HEK293 (cell line): Measurements from ENCODE around the gene MLX.

Experiments used
- CTCF ChIA-PET: fragments of 350-600 bp; formaldehyde crosslinking; extraction: SDS; loops from one replicate; lab custom pipeline; 2021; ENCODE audit warnings: antibody characterized with exemption; lab: Yijun Ruan, JAX
- POLR2A ChIA-PET: fragments of 300-600 bp; formaldehyde crosslinking; extraction: SDS; loops from one replicate; lab custom pipeline; 2020; ENCODE audit warnings: antibody characterized with exemption, inconsistent platforms; lab: Yijun Ruan, JAX
- H3K27ac ChIP-seq: fragments of 200-500 bp; sonication (Bioruptor generic); 2 replicates; pipeline ENCODE4 v1.5.1; 2014; ENCODE audit warnings: low read depth, low read length, control low read depth, inconsistent platforms; ENCODE audit errors: extremely low read depth
- H3K36me3 ChIP-seq, 2 experiments: fragments of 200-500 bp in 1 of 2; sonication (Bioruptor generic) in 1 of 2; 1 replicate in 1 of 2; 2 replicates in 1 of 2; pipeline ENCODE4 v1.5.1; 2014 to 2017; ENCODE audit warnings: inconsistent platforms in 2 of 2, low read length in 2 of 2; ENCODE audit not compliant: control insufficient read depth in 2 of 2, insufficient read depth in 1 of 2
- H3K4me1 ChIP-seq: fragments of 200-500 bp; sonication (Bioruptor generic); 2 replicates; pipeline ENCODE4 v1.5.1; 2014; ENCODE audit warnings: mild to moderate bottlenecking, low read length, inconsistent platforms; ENCODE audit not compliant: control insufficient read depth, insufficient read depth
- H3K4me3 ChIP-seq: 2 replicates; pipeline ENCODE4 v1.5.1; 2011; ENCODE audit warnings: low read depth, mild to moderate bottlenecking, control low read depth, low read length, moderate library complexity
- H3K9me3 ChIP-seq: fragments of 200-500 bp; sonication (Bioruptor generic); 2 replicates; pipeline ENCODE4 v1.5.1; 2014; ENCODE audit warnings: low read depth, low read length, inconsistent platforms; ENCODE audit not compliant: control insufficient read depth, insufficient read depth
- GLI4 ChIP-seq: fragments of 450-650 bp; formaldehyde crosslinking; IDR thresholded peaks from 2 replicates; pipeline ENCODE4 v1.5.1; 2016; ENCODE audit warnings: missing biosample characterization, missing genetic modification characterization
- MZF1 ChIP-seq: fragments of 450-650 bp; formaldehyde crosslinking; IDR thresholded peaks from 2 replicates; pipeline ENCODE4 v1.5.1; 2017; ENCODE audit warnings: missing biosample characterization, missing genetic modification characterization, borderline replicate concordance
- PRDM1 ChIP-seq: fragments of 450-650 bp; formaldehyde crosslinking; IDR thresholded peaks from 2 replicates; pipeline ENCODE4; 2016; ENCODE audit warnings: missing biosample characterization, missing genetic modification characterization
- PRDM6 ChIP-seq: fragments of 450-650 bp; formaldehyde crosslinking; IDR thresholded peaks from 2 replicates; pipeline ENCODE4 v1.5.1; 2017; ENCODE audit warnings: missing biosample characterization, missing genetic modification characterization
- TCF7L2 ChIP-seq: IDR thresholded peaks from 2 replicates; pipeline ENCODE4 v1.6.1; 2011; ENCODE audit warnings: low read depth, mild to moderate bottlenecking, inconsistent platforms, low read length, moderate library complexity, borderline replicate concordance
- WT1 ChIP-seq: fragments of 450-650 bp; formaldehyde crosslinking; IDR thresholded peaks from 2 replicates; pipeline ENCODE4 v1.5.1; 2016; ENCODE audit warnings: missing biosample characterization, missing genetic modification characterization
- ZBTB1 ChIP-seq: fragments of 450-650 bp; formaldehyde crosslinking; IDR thresholded peaks from 2 replicates; pipeline ENCODE4 v1.5.1; 2016; ENCODE audit warnings: missing biosample characterization, missing genetic modification characterization
- ZNF140 ChIP-seq: fragments of 450-650 bp; formaldehyde crosslinking; IDR thresholded peaks from 2 replicates; pipeline ENCODE4 v1.5.1; 2016; ENCODE audit warnings: missing biosample characterization, missing genetic modification characterization
- ZNF2 ChIP-seq: fragments of 450-650 bp; formaldehyde crosslinking; IDR thresholded peaks from 2 replicates; pipeline ENCODE4 v1.5.1; 2016; ENCODE audit warnings: missing biosample characterization, missing genetic modification characterization
- ZNF280D ChIP-seq: fragments of 450-650 bp; formaldehyde crosslinking; IDR thresholded peaks from 2 replicates; pipeline ENCODE4 v1.5.1; 2016; ENCODE audit warnings: missing biosample characterization, missing genetic modification characterization
- ZNF292 ChIP-seq: fragments of 450-650 bp; formaldehyde crosslinking; IDR thresholded peaks from 2 replicates; pipeline ENCODE4 v1.5.1; 2016; ENCODE audit warnings: low read depth, missing biosample characterization, missing genetic modification characterization, borderline replicate concordance
- ZNF394 ChIP-seq: fragments of 450-650 bp; formaldehyde crosslinking; IDR thresholded peaks from 2 replicates; pipeline ENCODE4 v1.5.1; 2016; ENCODE audit warnings: missing biosample characterization, missing genetic modification characterization, mild to moderate bottlenecking, moderate library complexity, borderline replicate concordance
- ZNF549 ChIP-seq: fragments of 450-650 bp; IDR thresholded peaks from 2 replicates; pipeline ENCODE4 v1.5.1; 2018; ENCODE audit warnings: missing biosample characterization, missing genetic modification characterization, mild to moderate bottlenecking, inconsistent platforms, moderate library complexity
- ZNF704 ChIP-seq: fragments of 450-650 bp; formaldehyde crosslinking; IDR thresholded peaks from 2 replicates; pipeline ENCODE4 v1.5.1; 2016; ENCODE audit warnings: missing biosample characterization, missing genetic modification characterization
- ZNF76 ChIP-seq: fragments of 450-650 bp; formaldehyde crosslinking; IDR thresholded peaks from 2 replicates; pipeline ENCODE4; 2016; ENCODE audit warnings: low read depth, missing biosample characterization, missing genetic modification characterization, borderline replicate concordance
- ZSCAN16 ChIP-seq: fragments of 450-650 bp; formaldehyde crosslinking; IDR thresholded peaks from 2 replicates; pipeline ENCODE4 v1.5.1; 2016; ENCODE audit warnings: missing biosample characterization, missing genetic modification characterization

Gene MLX

GRCh38 chr17:42596386-42596785 is 29.5 kb downstream of the MLX start:
- Histone ChIP-seq H3K9me3 (no peaks in the 10 kb centered on the region), H3K36me3 (peaks cover 11 to 20% of the 10 kb centered on the region in 2 experiments)
- ChIA-PET POLR2A (interaction anchor here (1.2 kb wide), 1 partner anchor 63 kb away, joined by 4 read pairs; the partner anchor contains the start of gene TUBG2), CTCF (interaction anchor here (0.6 to 3.8 kb wide), 3 partner anchors 12 to 18 kb away, joined by 3 to 19 read pairs (median 3); partner anchors contain the start of gene TUBG1)
- TF ChIP-seq ZNF394 (tag by site-specific recombination) (no peak), ZNF549 (no peak), ZSCAN16 (tag by site-specific recombination) (no peak), ZBTB1 (tag by site-specific recombination) (no peak)
- TF ChIP-seq, all 188 proteins: peak for 0
- Histone ChIP-seq H3K4me3 (no peak overlapping the region), H3K27ac (no peak overlapping the region), H3K4me1 (no peaks in the 10 kb centered on the region)

- TF ChIP-seq PRDM6 (tag by site-specific recombination) (peak; percentile 44; the same call in 1 of the 2 replicates), ZNF140 (no peak), MZF1 (tag by site-specific recombination) (peak; percentile 71; the same call in 1 of the 2 replicates)
- TF ChIP-seq, all 188 proteins: peak for 2
- no peak overlapping the region for H3K4me3 ChIP-seq
- H3K9me3 ChIP-seq: no peaks in the 10 kb centered on the region
- peaks cover 3% of the 10 kb centered on the region; the same call in 1 of the 2 replicates for H3K4me1 ChIP-seq
- peaks cover 6 to 12% of the 10 kb centered on the region in 2 experiments; a peak in 2 of 3 replicates for H3K36me3 ChIP-seq
- no peak overlapping the region for H3K27ac ChIP-seq
- POLR2A ChIA-PET: interaction anchor here (1.0 to 3.0 kb wide), 2 partner anchors 11 to 60 kb away, joined by 3 to 10 read pairs; partner anchors contain the start of genes RETREG3, TUBG1 and TUBG2
- CTCF ChIA-PET: interaction anchor here (0.6 to 3.8 kb wide), 7 partner anchors 21 to 376 kb away, joined by 3 to 19 read pairs (median 3); no protein-coding TSS in a partner anchor
These were observed 32.0 kb downstream of the MLX start for GRCh38 chr17:42598905-42599304.

- TF ChIP-seq PRDM6 (tag by site-specific recombination) (peak; percentile 70), ZNF2 (tag by site-specific recombination) (no peak)
- CTCF ChIA-PET: no interaction called here
- Histone ChIP-seq H3K27ac (no peak overlapping the region; the same call in 1 of the 2 replicates), H3K9me3 (no peaks in the 10 kb centered on the region), H3K36me3 (peaks cover 5 to 6% of the 10 kb centered on the region in 2 experiments; a peak in 2 of 3 replicates), H3K4me3 (no peak overlapping the region), H3K4me1 (peaks cover 20% of the 10 kb centered on the region)
- POLR2A ChIA-PET: no interaction called here
These were observed 36.4 kb downstream of the MLX start for GRCh38 chr17:42603318-42603717.

- H3K27ac ChIP-seq: no peak overlapping the region
- H3K9me3 ChIP-seq: no peaks in the 10 kb centered on the region
- ChIA-PET POLR2A (interaction anchor here (1.0 to 3.0 kb wide), 6 partner anchors 11 to 75 kb away, joined by 3 to 56 read pairs (median 26); partner anchors contain the start of genes CCR10, PLEKHH3 and PSMC3IP), CTCF (interaction anchor here (0.7 to 2.5 kb wide), 8 partner anchors 7 to 390 kb away, joined by 3 to 12 read pairs (median 4); partner anchors contain the start of genes PSMC3IP and RPL27)
- 0 out of 2 replicates have a peak overlapping the region, but pooled peaks have one; percentile 1 for H3K4me3 ChIP-seq
- H3K36me3 ChIP-seq: peaks cover 12 to 18% of the 10 kb centered on the region in 2 experiments
- peaks cover 20% of the 10 kb centered on the region for H3K4me1 ChIP-seq
- no peak for TF ChIP-seq ZNF292
- no peak for TF ChIP-seq ZNF76 (tag by site-specific recombination)
- TF ChIP-seq ZNF280D (tag by site-specific recombination): no peak
- TF ChIP-seq ZNF704 (tag by site-specific recombination): no peak
- no peak; the same call in 1 of the 2 replicates for TF ChIP-seq PRDM1 (tag by site-specific recombination)
- no peak for TF ChIP-seq TCF7L2
- TF ChIP-seq GLI4 (tag by site-specific recombination): no peak
- TF ChIP-seq WT1 (tag by site-specific recombination): no peak
These were observed 40.9 kb downstream of the MLX start for GRCh38 chr17:42607769-42608168.
